ENCODE data around the gene NPEPL1.
"Not testable (repeated sequence)": the region's sequence is repeated elsewhere in the genome, so short reads cannot be mapped to it uniquely, and the experiment has no call there.

NPEPL1 gene

DNA sequence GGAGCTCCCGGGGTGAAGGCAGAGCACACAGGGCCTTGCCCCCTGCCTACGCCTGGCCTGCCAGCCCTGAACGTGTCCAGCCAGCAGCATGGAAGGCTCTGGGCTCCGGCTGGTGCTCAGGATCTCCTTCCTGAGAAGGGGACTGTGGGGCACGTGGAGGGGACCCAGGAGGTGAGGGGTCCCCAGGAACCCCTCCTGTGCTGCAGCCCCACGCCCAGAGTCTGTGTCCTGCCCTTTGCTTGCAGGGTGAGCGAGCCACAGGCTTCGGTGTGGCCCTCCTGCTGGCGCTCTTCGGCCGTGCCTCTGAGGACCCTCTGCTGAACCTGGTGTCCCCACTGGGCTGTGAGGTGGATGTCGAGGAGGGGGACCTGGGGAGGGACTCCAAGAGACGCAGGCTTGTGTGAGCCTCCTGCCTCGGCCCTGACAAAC lies 22.3 kb downstream of the NPEPL1 start:
- DNase-seq, result no peak

DNA sequence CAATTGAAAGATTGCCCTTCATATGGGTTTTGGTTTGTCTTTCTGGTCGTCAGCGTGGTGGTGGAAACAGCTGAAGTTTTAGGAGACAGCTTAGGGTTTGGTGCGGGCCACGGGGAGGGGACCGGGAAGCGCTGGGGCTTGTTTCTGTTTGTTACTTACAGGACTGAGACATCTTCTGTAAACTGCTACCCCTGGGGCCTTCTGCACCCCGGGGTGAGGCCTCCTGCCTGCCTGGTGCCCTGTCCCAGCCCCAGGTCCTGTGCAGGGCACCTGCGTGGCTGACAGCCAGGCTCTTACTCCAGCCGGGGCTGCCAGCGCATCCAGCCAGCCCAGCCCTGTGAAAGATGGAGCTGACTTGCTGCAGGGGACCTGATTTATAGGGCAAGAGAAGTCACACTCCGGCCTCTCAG lies 22.8 kb downstream of the NPEPL1 start:
- no peak for DNase-seq

DNA sequence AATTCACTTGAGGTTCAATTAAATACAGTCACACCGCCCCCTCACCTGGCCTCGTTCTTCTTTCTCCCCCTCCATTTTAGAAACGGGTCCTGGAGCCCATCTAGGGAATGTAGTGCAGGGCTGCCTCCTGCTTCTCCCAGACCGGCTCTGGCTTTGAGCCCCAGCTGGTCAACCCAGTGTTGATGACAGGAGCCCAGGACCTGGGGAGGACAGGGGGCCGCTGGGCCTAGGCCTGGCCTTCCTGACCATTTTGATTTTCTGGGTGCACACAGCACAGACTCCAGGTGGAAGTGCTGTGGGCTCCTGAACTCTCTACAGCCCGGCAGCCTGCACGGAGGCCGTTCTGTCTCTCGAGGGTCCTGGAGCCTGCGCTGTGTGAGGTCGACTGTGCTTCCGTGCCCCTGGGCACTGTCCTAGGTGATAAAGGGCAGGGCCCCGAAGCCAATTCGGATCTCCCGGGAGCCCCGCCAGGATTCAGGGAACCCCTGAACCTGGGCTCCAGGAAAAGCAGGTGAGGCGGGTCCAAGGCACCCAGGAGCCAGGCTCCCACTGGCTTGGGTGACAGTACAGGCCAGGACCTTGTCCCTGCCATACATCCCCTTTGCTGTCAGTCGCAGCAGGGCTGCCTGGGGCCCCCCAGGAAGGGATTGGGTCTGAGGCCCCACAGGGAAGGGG lies 23.3 kb downstream of the NPEPL1 start:
- no peak for DNase-seq

DNA sequence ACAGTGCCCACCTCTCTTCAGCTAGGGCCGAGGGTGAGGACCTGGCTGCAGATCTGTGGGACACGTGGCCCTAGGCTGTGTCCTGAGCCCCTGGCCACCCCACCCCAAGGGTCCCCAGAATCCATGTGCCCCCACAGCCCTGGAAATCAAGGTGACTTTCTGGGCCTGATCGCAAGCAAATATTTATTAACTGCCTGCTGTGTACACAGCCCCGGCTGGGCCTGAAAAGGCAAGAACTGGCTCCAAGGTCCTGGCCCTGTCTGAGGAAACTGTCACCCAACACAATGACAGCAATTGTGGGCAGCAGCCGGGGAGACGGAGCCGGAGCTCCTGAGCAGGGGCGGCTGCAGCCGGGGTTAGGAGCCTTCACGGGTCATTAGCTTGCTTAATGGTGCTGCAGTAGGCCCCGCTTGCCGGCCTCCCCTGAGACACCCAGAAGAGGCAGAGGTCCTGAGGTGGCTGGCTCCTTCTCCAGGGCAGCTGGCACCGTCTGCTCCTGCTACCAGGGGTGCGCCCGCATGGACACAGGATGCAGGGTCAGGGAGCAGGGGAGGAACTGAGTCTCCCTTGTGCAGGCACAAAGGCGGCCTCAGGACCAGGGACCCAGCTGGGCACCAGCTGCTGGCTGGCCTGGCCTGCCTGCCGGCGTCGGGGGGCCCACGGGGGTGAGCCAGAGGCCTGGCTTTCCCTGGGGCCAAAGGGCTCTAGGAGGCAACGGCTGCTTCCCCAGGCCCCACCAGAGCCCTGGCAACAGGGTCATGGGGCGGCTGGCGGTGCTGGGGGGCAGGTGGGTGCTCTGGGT lies 24.1 kb downstream of the NPEPL1 start:
- DNase-seq, result peak in 2 of 3 experiments; percentile 29 to 54

DNA sequence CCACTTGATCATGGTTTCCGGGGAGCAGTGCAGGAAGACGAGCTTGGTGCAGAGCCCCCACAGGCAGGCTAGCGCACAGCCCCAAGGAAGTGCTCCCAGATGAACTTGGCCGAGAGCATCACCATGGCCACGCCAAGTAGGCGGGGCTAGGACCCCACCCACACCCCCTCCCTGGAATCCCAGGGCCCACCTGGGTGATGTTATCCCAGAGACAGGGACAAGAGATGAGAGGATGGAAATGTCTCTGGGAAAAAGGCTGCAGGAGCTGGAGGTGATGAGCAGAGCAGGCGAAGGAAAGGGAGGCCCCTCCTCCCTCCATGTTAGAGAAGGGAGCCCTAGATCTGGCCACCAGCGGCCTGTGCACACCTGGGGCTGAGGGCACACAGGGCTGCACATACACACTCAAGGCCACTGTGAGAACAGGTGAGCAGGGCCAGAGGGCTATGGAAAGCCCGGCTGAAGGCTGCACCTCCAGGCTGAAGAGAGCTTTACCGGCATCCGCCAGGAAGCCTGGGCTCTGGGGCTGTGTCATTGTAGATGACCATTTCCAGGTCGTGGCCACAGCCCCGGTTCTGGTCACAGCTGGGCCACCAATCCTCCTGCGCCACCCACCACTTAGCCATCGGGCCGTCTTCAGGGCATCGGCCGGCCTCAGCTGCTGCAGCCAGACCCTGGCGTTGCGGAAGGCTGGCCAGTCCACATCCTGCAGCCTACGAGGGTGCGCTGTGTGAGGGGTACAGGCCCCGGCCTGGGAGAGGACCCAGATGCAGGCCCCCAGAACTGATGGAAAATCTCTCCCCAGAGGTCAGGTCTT lies 24.9 kb downstream of the NPEPL1 start:
- no peak for DNase-seq

DNA sequence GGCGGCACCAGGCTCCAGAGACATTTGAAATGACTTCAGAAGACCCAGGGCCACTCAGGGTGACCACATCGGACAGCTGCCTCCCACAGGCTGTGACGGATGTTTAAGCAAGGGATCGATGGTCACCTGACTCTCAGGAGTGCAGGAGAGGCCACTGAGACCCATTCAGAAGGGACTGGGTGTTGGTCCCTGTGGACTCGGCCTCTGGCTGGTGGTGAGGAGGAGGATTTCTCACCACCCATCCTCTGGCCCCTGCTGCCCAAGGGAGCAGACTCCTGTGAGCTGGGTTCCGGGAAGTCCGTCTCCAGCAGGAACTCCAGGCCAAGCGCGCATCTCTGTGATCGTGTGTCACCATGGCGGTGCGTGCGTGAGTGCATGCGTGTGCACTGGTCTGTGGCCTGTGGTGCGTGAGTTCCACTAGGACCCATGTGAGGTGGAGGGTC lies 25.5 kb downstream of the NPEPL1 start:
- DNase-seq, result no peak

DNA sequence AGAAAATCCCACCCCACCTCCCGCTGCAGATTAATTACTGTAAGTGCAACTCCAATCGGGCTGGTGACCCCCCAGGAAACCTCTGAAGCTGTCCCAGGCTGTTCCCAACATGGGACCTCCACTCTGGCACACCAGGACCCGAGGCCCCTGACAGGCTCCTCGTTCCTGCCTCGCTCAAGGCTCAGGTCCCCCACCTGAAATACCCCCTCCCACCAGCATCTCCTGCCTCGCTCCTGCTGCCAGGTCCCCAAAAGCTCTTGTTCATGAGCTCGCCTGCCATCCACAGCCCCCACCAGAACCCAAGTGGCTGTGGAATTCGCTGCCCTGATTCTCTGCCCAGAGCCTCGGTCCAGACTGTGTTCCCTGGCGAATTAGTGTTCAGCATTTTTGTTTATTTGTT lies 26.1 kb downstream of the NPEPL1 start:
- no peak for DNase-seq

DNA sequence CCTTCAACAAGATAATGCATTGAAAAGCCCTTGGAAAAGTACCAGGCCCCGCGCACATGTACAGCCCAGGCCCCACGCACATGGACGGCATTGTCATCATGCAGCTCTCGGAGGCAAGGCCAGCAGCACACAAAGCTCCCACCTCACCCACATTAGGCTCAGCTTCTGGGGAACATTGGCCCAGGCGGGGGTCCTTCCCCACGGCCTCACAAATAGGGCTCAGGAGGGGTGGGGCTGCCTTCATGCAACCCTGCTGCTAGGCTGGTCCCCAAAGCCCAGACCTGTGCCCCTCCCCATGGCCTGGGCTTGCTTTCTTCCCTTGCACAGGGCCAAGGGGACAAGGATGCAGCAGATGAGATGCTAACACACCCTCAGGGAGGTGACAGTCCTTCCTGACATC lies 26.7 kb downstream of the NPEPL1 start:
- no peak for DNase-seq

DNA sequence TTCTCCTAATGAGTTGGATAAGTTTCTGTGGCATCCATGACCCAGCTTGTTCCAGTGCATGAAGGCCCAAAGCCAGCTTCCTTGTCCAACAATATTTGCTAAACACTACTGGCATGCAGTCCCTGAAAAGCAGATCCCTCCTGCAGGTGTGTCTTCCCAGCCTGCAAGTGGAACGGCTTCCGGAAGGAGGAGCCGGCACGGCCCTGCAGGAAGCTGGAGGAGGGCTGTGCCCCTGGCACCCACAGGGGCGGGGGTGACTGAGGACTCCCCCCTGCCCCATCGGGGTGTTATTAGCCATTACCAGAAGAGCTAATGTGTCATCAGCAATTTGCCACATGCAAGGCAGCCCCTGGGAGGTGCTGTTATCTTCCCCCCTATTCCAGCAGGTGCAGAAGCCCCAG lies 27.4 kb downstream of the NPEPL1 start:
- DNase-seq, result peak in 2 of 3 experiments; percentile 16 to 31

DNA sequence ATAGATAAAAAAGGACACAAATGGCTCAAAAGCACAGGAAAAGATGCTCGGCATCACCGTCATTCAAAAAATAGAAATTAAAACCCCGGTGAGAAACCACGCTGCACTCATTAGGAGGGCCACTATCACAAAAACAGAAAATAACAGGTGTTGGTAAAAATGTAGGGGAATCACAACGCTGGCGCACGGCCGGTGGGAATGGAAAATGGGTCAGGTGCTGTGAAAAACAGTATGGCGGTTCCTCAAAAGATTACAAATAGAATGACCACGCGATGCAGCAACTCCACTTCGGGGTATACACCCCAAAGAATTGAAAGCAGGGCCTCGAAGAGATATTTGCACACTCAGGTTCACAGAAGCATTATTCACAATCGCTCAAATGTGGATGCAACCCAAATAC lies 28.3 kb downstream of the NPEPL1 start:
- DNase-seq, result no peak

DNA sequence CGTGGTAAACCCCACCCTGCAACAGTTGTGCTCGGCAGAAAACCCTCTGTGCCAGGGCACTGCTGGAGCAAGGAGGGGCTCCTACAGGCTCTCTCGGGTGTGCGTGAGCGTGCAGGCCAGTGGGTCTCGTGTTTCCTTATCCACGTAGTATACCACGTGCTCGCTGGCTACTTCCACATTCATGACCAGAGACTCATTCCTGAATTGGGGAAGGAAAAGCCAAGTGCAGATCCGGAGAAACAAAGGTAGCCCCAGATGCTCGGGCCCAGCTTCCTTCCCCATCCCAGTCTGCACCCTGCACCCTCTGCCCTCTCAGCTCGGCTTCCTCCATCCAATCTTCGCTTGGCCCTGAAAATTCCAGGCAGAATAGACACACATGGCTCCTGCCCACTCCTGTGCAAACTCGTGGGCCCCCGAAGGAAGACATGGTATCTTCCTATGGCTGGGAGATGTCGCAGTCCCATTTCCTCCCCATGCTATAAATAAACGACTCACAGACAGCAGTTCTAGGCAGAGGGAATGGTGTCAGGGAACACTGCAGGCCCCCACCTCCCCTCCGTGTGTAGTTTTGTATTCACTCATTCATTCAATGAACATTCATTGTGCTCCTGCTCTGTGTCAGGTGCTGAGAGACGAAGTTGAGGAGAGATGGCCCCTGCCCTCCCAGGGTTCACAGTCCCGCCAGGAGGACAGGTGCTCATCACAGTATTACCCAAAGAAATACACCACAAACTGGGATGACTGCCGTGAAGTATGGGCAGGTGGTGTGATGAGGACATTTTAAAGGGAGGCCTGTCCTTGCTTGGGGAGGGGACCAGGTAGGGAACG lies 29.6 kb downstream of the NPEPL1 start:
- DNase-seq, result no peak

DNA sequence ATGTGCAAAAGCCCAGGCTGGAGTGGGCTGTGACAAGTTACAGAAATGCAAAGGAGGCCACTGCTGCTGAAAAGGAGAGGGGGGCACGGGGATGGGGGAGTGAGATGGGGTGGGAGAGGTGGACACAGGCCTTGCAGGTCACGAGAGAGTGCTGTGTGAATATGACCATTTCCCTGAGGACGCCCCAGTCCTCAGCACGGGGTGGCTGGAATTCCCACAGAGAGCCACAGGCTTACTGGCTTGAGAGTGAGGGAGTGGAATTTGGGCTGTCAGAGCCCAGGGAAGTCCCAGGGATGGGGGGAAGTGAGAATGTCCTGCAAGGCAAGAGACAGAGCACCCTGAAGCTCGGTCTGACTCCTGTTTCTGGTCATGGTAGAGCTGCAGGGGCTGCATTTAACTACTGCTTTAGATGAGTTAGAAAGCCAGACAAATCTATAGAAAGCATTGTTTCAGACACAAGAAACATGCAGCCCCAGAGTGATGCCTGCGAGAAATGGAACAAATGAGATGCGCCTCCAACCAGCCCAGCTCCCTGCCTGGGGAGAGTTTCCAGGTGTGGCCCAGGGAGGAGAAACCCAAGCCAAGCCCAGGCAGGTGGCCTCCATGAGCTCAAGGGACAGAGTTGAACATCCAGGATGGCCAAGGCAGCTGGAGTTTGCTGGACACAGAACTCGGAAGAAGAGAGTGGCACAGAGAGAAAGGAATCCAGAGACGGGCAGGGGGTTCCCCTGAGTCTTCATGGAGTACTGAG lies 30.5 kb downstream of the NPEPL1 start:
- DNase-seq, result no peak

DNA sequence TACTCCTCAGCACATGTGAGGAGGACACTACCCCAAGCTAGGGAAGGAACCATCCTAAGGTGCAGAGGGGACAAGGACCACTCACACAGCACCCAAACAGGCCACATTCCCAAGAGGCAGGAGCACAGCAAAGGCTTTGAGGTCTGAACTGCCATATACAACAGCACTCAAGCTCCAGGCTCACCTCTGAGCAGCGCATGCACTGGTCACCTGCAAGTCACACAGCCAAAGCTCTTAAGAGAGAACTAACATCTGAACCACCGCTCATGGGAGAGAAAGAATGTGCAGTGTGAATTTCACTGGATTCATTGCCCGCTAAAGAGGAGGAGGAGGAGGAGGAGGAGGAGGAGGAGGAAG lies 31.0 kb downstream of the NPEPL1 start:
- DNase-seq, result no peak

DNA sequence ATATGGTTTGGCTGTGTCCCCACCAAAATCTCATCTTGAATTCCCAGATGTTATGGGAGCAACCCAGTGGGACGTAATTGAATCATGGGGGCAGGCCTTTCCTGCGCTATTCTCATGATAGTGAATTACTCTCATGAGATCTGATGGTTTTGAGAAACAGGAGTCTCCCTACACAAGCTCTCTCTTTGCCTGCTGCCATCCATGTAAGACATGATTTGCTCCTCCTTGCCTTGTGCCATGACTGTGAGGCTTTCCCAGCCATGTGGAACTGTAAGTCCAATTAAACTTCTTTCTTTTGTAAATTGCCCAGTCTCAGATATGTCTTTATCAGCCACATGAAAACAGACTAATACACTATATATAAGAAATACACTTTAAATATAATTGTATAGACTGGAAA lies 33.6 kb downstream of the NPEPL1 start:
- DNase-seq, result not testable (repeated sequence)

DNA sequence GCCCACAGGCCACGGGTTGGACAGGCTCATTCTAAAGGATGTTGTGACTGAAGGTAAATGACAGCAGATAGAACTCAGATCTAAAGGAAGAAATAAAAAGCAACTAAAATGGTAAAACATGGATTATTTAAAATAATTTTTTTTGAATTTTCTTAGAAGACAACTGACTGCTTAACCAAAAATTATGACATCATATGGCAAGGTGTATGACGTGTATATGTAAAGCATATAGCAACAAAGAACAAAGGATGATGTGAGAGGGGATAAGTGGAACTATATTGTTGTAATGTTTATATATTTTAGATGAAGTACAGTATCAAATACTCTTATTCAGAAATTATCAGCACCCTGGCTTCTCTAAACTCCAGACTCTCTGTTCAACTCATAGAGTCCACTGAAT lies 38.6 kb downstream of the NPEPL1 start:
- DNase-seq, result no peak

DNA sequence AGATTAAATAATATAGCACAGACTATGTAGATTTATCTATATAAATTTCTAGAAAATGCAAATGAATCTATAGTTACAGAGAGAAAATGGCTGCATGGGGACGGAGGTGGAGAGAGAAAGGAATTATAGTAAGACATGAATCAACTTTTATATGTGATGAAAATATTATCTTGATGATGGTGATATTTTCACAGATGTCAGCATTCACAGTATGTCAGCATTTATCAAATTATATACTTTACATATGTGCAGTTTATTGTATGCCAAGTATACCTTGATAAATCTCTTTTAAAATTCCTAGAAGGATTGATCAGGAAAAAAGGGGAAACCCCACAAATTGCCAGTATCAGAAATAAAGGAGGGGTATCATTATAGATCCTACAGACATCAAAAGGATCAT lies 44.6 kb downstream of the NPEPL1 start:
- DNase-seq, result no peak

DNA sequence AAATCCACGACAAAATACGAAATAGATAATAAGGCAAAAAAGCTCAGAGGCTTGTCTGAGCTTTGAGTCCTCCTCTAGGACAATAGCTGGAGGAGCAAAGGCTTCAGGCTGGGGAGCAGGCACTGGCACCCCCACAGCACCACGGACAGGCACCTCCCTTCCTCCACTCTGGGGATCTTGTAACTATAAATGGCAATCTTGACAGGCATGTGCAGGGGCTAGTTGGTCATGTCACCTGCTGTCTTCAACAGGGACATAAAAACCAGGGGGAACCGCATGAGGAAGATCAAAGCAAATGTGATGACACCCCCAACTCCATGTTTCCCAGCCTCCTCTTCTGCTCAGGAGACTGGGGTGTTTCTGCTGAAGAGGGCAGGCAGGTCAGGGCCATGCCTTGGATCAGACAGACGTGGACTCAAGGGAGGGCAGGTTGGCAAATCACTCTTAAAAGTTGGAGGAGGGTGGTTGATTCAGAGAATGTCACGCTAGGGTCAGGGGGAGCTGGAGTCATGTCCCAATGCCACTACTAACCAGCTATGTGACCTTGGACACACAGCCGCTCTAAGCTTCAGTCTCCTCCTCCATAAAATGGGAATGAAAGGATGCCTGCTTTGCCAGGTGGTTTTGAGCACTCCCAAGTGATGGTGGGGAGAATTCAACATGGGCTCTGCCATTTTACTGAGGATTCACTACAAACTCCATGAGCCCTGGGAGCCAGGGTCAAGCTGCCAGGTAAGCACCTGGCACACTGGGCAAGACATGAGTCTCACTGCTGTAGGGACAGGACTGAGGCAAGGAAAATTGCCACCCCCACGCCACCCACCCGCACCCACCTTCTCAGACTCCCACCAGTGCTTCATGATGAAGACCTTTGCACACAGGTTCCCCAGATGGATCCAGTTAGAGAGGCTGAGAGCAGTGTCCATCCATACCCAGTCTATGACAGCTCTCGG lies 48.0 kb downstream of the NPEPL1 start:
- no peak for DNase-seq

DNA sequence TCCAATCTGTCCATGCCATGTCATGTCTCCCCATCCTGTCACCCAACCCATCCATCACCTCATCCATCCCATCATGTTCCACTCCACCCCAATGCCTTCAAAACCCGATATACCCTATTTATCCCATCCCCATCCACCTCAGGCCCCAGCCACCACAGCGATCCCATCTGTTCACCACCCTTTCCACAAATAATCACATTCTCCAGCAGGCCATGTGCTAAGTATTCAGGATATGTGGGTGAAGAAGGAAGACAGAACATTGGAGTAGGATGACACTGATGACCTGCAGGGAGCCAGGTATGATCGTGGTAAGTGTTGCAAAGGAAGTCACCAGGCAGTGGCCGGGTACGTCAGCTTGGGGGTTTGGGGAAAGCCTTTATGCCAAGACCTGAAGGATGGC lies 48.8 kb downstream of the NPEPL1 start:
- no peak for DNase-seq

DNA sequence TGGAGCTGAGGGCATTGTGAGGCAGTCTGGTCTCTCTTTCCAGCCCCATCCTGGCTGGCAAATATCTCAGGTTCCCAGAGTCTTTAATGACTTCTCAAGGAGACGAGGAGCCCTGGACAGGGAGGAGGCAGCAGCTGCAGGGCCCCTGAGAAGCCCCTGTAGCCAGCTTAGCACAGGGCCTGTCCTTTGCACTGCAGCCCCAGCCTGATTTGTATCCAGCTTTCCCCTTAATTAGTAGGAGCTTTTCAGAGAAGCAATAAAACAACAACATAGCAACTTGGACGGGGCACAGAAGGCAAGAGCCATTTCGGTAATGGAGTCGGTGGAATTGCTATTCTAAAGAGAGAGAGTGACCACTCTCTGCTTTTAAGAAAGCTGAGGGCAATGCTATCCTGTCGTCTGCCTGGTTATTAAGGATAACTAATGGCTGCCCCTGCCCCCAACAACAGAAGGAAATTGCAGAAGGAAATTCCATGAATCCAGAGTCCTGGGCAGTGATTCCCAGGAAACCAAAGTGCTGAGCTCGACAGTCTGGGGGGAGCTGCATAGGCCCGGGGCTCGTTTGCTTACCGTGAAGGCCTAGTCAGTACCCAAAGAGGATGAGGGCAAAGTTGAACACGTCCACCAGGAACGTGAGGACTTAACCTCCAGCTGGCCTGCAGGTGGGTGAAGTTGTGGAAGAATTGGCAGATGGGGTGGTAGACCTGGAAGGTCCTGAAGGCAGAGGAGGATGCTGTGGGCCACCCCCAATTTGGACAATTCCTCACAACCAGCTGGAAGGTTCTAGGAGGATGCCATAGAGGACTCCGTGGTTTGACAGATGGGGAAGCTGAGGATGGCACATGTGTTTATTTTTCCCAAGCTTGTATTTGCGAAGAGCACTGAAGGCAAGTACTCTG lies 50.3 kb downstream of the NPEPL1 start:
- DNase-seq, result no peak

All from NCI-H1417 (cell line).